GM19025 (cell line): Measurements from ENCODE around the gene ATRNL1.
"Not testable (repeated sequence)": the region's sequence is repeated elsewhere in the genome, so short reads cannot be mapped to it uniquely, and the experiment has no call there.

ENCODE experiments used
- ATAC-seq: cut with Tn5 transposase; IDR thresholded peaks from one replicate; pipeline ENCODE4 v1.9.1; 2021; ENCODE audit warnings: mild to moderate bottlenecking, low read depth, moderate library complexity; ENCODE audit not compliant: unreplicated experiment

ATRNL1 gene

DNA sequence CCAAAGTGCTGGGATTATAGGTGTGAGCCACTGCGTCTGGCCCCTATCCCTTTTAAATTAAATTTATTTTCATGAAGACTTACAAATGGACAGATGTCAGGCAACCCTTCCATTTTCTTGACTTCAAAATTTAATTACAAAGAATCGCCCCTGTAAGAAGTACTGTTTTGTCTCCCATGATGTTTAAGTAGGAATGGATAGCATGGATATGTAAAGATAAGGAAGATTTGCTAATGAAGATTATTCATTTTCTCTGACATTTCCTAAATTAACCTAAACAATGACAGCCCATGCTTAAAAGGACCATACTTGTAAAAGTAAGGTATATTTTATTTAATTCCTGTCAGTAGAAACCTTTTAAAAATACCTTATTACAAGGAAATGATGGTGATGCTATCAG is 627.0 kb downstream of the ATRNL1 start:
- no peak for ATAC-seq

DNA sequence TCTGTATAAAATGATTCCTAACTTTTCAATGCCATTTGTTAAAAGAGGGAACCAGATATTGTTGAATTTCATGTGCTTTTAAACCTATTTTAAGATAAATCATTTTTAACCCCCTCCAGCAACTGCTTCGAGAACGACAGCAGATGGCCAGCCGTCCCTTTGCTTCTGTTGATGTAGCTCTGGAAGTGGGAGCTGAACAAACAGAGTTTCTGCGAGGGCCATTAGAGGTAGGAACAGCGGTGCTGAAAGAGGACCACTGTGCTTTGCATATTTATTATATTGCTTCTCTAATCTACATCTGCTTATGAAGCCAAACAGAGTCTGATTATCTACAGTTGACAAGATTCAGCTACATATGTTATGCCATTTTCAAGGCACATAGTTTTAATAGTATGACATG is 634.0 kb downstream of the ATRNL1 start:
- ATAC-seq, result no peak

DNA sequence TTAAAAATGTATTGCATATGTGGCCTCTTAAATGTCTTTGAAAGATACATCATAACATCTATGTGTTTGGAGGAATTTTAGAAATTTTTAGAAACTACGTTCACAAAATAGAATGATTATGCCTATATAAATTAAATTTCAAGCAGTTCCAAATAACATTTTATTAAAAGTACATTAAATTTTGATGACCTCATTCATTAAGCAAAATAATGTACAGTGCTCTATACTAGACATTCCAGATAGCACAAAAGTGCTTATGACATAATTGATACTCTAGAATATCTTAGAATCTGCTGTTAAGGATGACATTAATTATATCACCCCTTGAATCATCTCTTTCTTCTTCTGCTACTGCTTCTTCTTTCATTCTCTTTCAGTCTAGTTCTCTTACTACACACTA is 650.9 kb downstream of the ATRNL1 start:
- ATAC-seq, result no peak

GRCh38 chr10:115745943-115746342 is 652.8 kb downstream of the ATRNL1 start:
- no peak for ATAC-seq

GRCh38 chr10:115747811-115748210 is 654.6 kb downstream of the ATRNL1 start:
- no peak for ATAC-seq

GRCh38 chr10:115758488-115758887 is 665.3 kb downstream of the ATRNL1 start:
- not testable (repeated sequence) for ATAC-seq

DNA sequence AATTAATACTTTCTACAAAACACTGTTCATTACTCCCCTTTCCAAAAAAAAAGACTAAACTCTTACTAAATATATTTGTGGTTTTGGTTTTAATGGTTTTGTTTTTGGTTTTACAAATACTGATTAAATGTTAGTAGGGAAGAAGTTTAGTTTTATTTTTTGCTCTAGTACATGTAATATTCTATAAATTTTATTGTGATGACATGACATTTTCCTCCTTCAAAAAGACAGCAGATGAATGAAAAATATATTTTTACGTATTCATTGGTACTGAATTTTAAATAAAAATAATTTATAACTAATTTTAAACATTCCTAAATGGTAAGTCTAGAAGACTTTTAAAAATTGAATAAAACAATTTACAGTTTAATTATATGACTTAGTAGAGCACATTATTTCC is 667.0 kb downstream of the ATRNL1 start:
- no peak for ATAC-seq

GRCh38 chr10:115761166-115761565 is 668.0 kb downstream of the ATRNL1 start:
- no peak for ATAC-seq

GRCh38 chr10:115762029-115762428 is 668.9 kb downstream of the ATRNL1 start:
- ATAC-seq, result no peak

DNA sequence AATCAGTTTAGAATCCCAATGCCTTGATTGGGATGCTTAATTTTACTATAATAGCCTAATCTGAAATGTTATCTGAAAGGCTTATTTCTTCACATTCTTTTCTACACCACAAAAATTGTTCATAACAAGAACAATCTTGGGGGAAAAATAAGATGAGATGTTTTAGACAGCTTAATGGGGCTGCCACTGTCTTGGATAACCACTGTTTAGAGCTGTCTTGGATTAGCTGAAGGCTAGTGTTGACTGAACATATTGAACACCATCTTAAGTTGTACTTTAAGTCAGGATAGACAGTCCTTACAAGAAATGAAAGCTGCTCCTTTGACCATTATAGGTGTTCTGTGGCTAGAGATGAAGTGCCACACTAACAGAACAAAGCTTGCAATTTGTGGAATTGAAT is 678.6 kb downstream of the ATRNL1 start:
- ATAC-seq, result no peak

GRCh38 chr10:115772606-115773005 is 679.4 kb downstream of the ATRNL1 start:
- ATAC-seq, result no peak

- ATAC-seq, result no peak
These were observed 680.7 kb downstream of the ATRNL1 start for GRCh38 chr10:115773832-115774231.

DNA sequence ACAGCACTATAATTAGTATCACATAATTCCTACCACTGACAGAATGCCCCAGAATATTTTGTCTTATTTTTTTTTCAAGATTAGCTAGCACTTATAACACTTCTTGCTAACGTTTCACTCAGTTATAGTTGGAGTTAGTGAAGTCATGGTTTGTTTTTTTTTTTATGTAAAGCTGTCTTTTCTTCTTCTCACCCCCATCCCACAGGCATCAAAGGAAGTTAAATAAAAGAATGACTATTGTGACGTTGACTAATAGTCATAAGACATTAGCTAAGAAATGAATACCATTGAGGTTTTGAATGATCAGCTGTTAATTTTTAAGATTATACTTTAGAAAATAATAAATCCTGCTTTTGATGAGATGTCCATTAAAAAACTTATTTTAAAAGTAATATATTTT is 681.6 kb downstream of the ATRNL1 start:
- ATAC-seq, result no peak

GRCh38 chr10:115777646-115778045 is 684.5 kb downstream of the ATRNL1 start:
- ATAC-seq, result no peak

DNA sequence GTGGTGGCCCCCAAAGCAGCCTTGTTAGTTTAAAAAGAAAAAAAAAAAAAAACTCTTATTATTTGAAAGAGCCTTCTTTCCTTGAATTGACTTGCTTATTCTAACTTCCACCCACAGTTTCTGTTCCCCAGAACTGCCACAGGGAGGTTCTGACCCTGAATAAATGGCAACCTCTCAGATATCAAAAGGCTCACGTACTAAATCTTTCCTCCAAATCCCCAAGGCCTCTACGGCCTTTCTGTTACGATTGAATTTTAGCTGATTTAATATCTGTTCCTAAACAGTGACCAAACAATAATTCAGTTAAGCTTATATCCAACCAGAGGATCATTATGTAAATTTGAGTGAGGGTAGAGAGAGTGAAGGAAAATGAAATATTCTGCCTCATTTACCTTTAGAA is 697.1 kb downstream of the ATRNL1 start:
- ATAC-seq, result no peak

DNA sequence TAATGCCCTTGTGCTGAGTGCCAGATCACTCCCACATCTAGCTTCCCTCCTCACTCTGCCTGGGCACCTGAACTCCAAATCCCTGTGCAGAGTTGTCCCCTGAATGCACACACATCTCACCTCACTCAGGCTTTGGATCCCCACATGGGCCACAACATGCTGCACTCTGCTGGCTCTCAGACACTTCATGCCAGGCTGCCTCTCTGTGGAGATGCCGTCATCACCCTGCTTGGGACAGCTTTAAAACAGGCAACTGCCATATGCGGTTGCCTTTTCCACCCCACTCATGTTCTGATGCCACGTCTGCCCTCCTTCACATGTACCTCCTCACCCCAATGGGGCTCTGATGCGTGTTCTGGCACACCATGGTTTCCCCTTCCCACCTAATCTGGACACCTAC is 702.8 kb downstream of the ATRNL1 start:
- ATAC-seq, result no peak

DNA sequence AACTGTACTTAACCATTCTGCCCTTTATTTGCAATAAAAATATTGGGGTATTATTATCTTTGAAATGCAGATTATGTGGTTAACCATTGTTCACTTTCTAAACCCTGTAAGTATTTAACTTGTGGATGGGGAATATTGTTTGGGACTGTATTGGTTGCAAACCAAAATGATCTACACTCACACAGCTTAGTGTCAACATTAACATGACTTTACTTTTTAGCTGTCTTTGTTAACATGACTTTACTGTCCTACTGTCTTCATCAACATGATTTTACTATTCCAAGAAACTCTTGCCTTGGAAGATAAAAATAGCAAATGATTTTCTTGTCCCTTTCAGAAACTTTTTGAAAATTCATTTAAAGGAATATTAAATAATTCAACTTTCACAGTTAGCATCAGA is 708.3 kb downstream of the ATRNL1 start:
- no peak for ATAC-seq

- ATAC-seq, result no peak
These were observed 708.8 kb downstream of the ATRNL1 start for GRCh38 chr10:115801992-115802391.

DNA sequence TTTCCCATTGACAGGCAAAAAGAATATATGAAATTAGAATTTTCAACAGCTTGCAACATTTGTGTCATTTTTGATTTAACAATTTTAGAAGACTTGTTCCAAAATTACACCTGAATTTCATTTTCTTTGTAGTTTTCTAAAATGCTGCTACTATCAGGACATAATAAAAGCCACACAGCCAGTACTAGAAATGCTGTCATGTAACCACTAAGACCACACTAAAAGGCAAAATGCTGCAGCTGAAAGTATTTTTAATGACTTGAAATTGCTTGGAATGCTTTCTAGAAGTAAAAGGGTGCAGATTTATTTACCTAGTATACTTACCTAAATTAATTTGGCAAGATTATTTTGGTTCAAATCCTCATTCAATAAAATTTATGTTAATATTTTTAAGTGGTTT is 709.7 kb downstream of the ATRNL1 start:
- ATAC-seq, result no peak

DNA sequence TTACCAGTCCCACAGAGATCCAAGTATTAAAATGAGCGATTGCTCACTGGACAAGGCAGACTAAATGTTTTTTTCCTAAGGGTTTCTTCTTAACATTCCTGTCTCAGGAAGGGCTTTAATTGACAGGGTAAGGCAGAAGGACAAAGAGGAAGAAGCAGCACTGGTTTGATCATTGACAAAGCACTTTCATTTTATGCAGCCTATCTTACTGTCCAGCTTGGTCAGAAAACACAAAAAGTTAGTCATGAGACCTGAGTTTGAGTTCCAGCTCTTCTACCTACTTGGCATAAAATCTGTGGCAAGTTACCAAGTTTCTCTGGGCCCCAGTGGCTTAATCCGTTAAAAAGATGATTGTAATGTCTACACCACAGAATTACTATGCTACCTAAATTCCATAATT is 721.4 kb downstream of the ATRNL1 start:
- no peak for ATAC-seq

DNA sequence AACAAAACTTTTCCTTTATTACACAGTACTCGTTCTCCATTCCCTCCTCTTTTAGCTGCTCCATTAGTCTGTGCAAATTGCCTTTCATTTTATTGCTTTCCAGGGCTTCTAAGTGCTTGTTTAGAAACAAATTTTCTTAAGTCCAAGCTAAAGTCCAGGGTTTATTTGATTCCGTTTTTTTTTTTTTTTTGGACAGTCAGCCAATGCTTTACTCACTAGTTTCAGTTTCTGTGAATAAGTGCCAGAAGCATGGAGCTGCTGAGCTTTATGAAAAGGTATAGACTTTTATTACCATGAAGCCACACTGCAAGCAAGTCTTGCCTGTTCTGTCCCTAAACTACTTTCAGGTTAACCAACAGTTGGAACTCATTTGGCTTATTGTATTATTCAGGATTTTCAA is 724.8 kb downstream of the ATRNL1 start:
- ATAC-seq, result no peak

GRCh38 chr10:115826396-115826795 is 733.2 kb downstream of the ATRNL1 start:
- ATAC-seq, result no peak

DNA sequence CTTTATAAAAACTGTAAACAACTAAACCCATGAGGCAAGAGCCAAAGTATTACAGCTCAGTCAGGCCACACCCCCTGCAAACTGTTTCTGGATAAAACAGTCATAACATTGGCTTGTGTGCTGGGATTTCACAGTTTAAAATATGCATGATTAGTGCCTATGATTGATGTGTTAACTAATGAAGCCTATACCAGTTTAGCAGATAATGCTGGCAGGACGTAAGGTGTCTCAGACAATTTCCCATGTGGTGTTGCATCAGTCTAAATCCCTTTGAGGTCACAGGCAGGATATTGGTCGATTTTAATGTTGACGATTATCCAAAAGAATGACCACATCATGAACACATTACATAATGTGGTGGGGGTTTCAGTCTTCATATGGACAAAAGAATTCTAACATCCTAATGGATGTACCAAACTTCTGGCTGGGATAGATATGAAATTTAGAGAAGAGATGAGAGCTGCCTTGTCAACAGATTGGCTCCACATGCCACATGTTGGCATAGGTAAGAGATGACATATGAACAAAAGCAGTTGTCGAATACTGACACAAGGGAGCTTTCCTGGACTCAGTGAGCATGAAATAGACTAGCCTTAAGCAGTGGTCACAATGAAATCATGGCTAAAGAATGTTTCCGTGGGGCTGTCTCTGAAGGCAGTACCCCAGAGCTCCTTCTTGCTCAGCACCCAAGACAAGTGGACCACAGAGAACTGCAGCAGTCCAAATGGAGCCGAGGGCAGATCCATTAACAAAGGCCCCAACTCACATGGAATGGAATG is 734.3 kb downstream of the ATRNL1 start:
- ATAC-seq, result no peak
